Endothelial cell of umbilical vein (primary cell): ENCODE data around the gene KIF5C. TPM values are rescaled to one million over a fixed set of nuclear protein-coding genes. Genes with fewer than 3 reads are reported as not detected.

ENCODE experiments used
- BruUV-seq: library from RNA; stranded (reverse); fragments of 400-500 nt; replicated peaks from 2 replicates; lab custom pipeline; 2021; lab: Mats Ljungman, UMichigan
- CTCF ChIA-PET: fragments of 300-600, 350-600 bp; sonication (Branson Sonifier 250); formaldehyde crosslinking; loops from one replicate; lab custom pipeline; 2021; ENCODE audit warnings: antibody characterized with exemption, inconsistent platforms; lab: Charles Lee
- POLR2A ChIA-PET: fragments of 300-600, 350-600 bp; sonication (Branson Sonifier 250); formaldehyde crosslinking; loops from one replicate; lab custom pipeline; 2021; ENCODE audit warnings: antibody characterized with exemption, inconsistent platforms; lab: Charles Lee
- DNase-seq: peaks from one replicate; pipeline ENCODE4 v3.0.0-alpha.2; 2011; ENCODE audit warnings: low read depth, low spot score
- FAIRE-seq: peaks from 2 replicates; lab custom pipeline; 2011; peaks lifted over from hg19 to GRCh38; lab: Jason Lieb, UNC
- H2AFZ ChIP-seq: 2 replicates; pipeline ENCODE4 v1.6.0; 2012; ENCODE audit warnings: low read depth, low read length, control low read depth, inconsistent platforms
- H3K27ac ChIP-seq: 2 replicates; pipeline ENCODE4 v1.5.1; 2011; ENCODE audit warnings: low read depth, mild to moderate bottlenecking, control low read depth, low read length, moderate library complexity; ENCODE audit not compliant: insufficient read depth
- H3K27me3 ChIP-seq, 2 experiments: 2 replicates each; pipeline versions ENCODE4 v1.6.0 to v1.6.1; 2011; ENCODE audit warnings: low read length in 2 of 2, mixed read lengths in 1 of 2; ENCODE audit not compliant: control insufficient read depth in 2 of 2, insufficient read depth in 2 of 2
- H3K36me3 ChIP-seq, 2 experiments: 2 replicates in 1 of 2; 3 replicates in 1 of 2; pipeline ENCODE4 v1.5.1; 2011; ENCODE audit warnings: low read length in 2 of 2, mild to moderate bottlenecking in 1 of 2, moderate library complexity in 1 of 2; ENCODE audit not compliant: control insufficient read depth in 2 of 2, insufficient read depth in 2 of 2; ENCODE audit errors: extremely low read depth in 1 of 2
- H3K4me1 ChIP-seq: 3 replicates; pipeline ENCODE4 v1.5.1; 2011; ENCODE audit warnings: mild to moderate bottlenecking, low read length; ENCODE audit not compliant: control insufficient read depth, insufficient read depth; ENCODE audit errors: extremely low read depth
- H3K4me2 ChIP-seq: 2 replicates; pipeline ENCODE4 v1.6.1; 2011; ENCODE audit warnings: low read length, control low read depth, mixed read lengths; ENCODE audit not compliant: insufficient read depth
- H3K4me3 ChIP-seq, 3 experiments: fragments of 200-600 bp in 1 of 3; sonication (generic), shearing (Covaris generic) in 1 of 3; replicated peaks in 1 of 3; 2 replicates each; pipeline ENCODE4 v1.5.1; 2011 to 2016; ENCODE audit warnings: control low read depth in 3 of 3, low read length in 3 of 3, mild to moderate bottlenecking in 2 of 3, inconsistent platforms in 1 of 3, low read depth in 1 of 3, moderate library complexity in 1 of 3; ENCODE audit not compliant: insufficient read depth in 1 of 3
- H3K79me2 ChIP-seq: 2 replicates; pipeline ENCODE4 v1.6.0; 2012; ENCODE audit warnings: low read length, inconsistent platforms; ENCODE audit not compliant: control insufficient read depth, insufficient read depth
- H3K9ac ChIP-seq: replicated peaks from 2 replicates; pipeline ENCODE3; 2011; ENCODE audit warnings: low read length, control low read depth; ENCODE audit not compliant: insufficient read depth; ENCODE audit errors: extremely low read depth
- H3K9me1 ChIP-seq: replicated peaks from 3 replicates; pipeline ENCODE4 v1.6.0; 2011; ENCODE audit warnings: mild to moderate bottlenecking, low read length; ENCODE audit not compliant: control insufficient read depth, insufficient read depth; ENCODE audit errors: extremely low read depth
- H3K9me3 ChIP-seq: replicated peaks from 2 replicates; pipeline ENCODE4 v1.5.1; 2012; ENCODE audit warnings: low read length, inconsistent platforms; ENCODE audit not compliant: control insufficient read depth, insufficient read depth
- H4K20me1 ChIP-seq: replicated peaks from 2 replicates; pipeline ENCODE3; 2011; ENCODE audit warnings: mild to moderate bottlenecking, low read length; ENCODE audit not compliant: control insufficient read depth, insufficient read depth; ENCODE audit errors: extremely low read depth
- EZH2 ChIP-seq: IDR thresholded peaks from 2 replicates; pipeline ENCODE4 v1.6.1; 2012; ENCODE audit warnings: borderline replicate concordance, low read depth, mild to moderate bottlenecking, moderate library complexity, low read length, inconsistent platforms; ENCODE audit not compliant: severe bottlenecking
- FOS ChIP-seq: IDR thresholded peaks from 2 replicates; pipeline ENCODE4 v1.6.1; 2011; ENCODE audit warnings: mild to moderate bottlenecking, low read length, moderate library complexity, borderline replicate concordance; ENCODE audit not compliant: insufficient read depth
- GATA2 ChIP-seq: IDR thresholded peaks from 2 replicates; pipeline ENCODE4 v1.7.0; 2011; ENCODE audit warnings: low read depth, mild to moderate bottlenecking, moderate library complexity, mixed read lengths, low read length; ENCODE audit not compliant: insufficient read length, insufficient read depth
- JUN ChIP-seq: IDR thresholded peaks from 2 replicates; pipeline ENCODE4 v1.6.1; 2011; ENCODE audit warnings: borderline replicate concordance, low read depth; ENCODE audit not compliant: insufficient read length, insufficient read depth
- MYC ChIP-seq: IDR thresholded peaks from one replicate; pipeline ENCODE4 v1.6.1; 2011; ENCODE audit warnings: mild to moderate bottlenecking, low read depth, low read length
- POLR2A ChIP-seq: IDR thresholded peaks from 2 replicates; pipeline ENCODE4 v1.6.1; 2012; ENCODE audit warnings: low read depth, mild to moderate bottlenecking, control low read depth, low read length
- POLR2AphosphoS5 ChIP-seq: IDR thresholded peaks from 2 replicates; pipeline ENCODE4 v1.6.1; 2012; ENCODE audit warnings: low read depth, mild to moderate bottlenecking, control low read depth, low read length, moderate library complexity; ENCODE audit not compliant: insufficient read depth
- dilution Hi-C: fragments of 300-500 bp; cut with MboI; formaldehyde crosslinking; loops from one replicate; pipeline ENCODE4 v1.15.0; 2019; ENCODE audit warnings: low sequenced_read_pairs; ENCODE audit not compliant: extremely low pct_ligation_motif_present
- intact Hi-C: fragments of 100-400 bp; cut with micrococcal nuclease; formaldehyde crosslinking; loops from one replicate; pipeline ENCODE4 v1.10.0; 2022
- polyA plus RNA-seq, 4 experiments: library from polyadenylated mRNA; depleted of rRNA in 3 of 4; stranded (reverse) in 3 of 4; unstranded in 1 of 4; fragments of >200 nt; gene quantifications; 2 replicates each; pipeline versions ENCODE4 v1.2.1 to v1.2.3, GENCODE V29; 2011 to 2012; ENCODE audit warnings: missing spikeins in 1 of 4
- total RNA-seq: library from RNA; stranded (reverse); gene quantifications from 2 replicates; pipeline ENCODE4 v1.2.3, GENCODE V29; 2021
- TF ChIP-seq, protein P1 (sequence below): IDR thresholded peaks from 2 replicates; pipeline ENCODE4 v1.6.1; 2011; ENCODE audit not compliant: insufficient read depth, insufficient read length
- TF ChIP-seq, protein P2 (sequence below), 2 donors: IDR thresholded peaks; 1 replicate in 1 of 2; 2 replicates in 1 of 2; pipeline ENCODE4 v1.5.1; 2011; ENCODE audit warnings: low read length in 2 of 2, mild to moderate bottlenecking in 2 of 2, moderate library complexity in 2 of 2, control low read depth in 1 of 2, inconsistent platforms in 1 of 2, low read depth in 1 of 2; ENCODE audit not compliant: insufficient read depth in 1 of 2; ENCODE audit errors: extremely low read depth in 1 of 2

Gene KIF5C
- total and polyA plus RNA-seq, 2 donors (not counting 3 experiments of a cell fraction or from before 2014, with no cell fraction given) = 0.01 to 0.55 TPM

DNA sequence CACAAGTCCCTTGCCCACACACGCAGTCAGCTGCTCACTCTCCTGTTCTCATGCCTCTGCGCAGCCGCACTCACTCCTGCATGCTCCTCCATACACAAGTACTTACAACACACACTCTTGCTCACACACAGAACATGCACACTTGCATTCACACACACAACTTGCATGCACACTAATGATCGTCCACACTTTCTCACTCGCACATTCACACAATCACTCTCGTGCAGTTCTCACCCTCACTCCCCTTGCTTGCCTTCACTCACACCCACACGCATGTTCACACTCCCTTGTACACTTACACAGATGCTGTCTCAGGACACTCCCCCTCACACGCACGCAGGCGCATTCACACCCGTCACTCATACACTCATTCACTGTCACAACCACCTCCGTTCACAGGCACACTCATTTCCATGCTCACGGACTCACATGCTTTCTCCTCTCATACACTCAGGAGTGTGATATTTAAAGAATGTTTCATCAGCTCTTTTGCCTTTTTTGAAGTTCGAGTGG lies 127.4 kb downstream of the KIF5C start:
- H3K4me3 ChIP-seq = no peak overlapping the region
- no peak overlapping the region for H3K27ac ChIP-seq
- FAIRE-seq = no peak
- no peak overlapping the region for H3K9ac ChIP-seq
- no TSS peak for BruUV-seq
- H3K79me2 ChIP-seq = no peaks in the 10 kb centered on the region
- H3K27me3 ChIP-seq = peaks cover 0 to 7% of the 10 kb centered on the region in 2 experiments
- no peaks in the 10 kb centered on the region for H4K20me1 ChIP-seq
- H3K36me3 ChIP-seq = no peaks in the 10 kb centered on the region
- no peak overlapping the region for H2AFZ ChIP-seq
- TF ChIP-seq FOS (no peak), POLR2AphosphoS5 (no peak), JUN (no peak), GATA2 (no peak), MYC (no peak), POLR2A (no peak), EZH2 (no peak)
- TF ChIP-seq, protein P1, sequence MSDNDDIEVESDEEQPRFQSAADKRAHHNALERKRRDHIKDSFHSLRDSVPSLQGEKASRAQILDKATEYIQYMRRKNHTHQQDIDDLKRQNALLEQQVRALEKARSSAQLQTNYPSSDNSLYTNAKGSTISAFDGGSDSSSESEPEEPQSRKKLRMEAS = no peak
- TF ChIP-seq, protein P2, sequence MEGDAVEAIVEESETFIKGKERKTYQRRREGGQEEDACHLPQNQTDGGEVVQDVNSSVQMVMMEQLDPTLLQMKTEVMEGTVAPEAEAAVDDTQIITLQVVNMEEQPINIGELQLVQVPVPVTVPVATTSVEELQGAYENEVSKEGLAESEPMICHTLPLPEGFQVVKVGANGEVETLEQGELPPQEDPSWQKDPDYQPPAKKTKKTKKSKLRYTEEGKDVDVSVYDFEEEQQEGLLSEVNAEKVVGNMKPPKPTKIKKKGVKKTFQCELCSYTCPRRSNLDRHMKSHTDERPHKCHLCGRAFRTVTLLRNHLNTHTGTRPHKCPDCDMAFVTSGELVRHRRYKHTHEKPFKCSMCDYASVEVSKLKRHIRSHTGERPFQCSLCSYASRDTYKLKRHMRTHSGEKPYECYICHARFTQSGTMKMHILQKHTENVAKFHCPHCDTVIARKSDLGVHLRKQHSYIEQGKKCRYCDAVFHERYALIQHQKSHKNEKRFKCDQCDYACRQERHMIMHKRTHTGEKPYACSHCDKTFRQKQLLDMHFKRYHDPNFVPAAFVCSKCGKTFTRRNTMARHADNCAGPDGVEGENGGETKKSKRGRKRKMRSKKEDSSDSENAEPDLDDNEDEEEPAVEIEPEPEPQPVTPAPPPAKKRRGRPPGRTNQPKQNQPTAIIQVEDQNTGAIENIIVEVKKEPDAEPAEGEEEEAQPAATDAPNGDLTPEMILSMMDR (IDR thresholded peaks at IDR 0.05; ENCODE audit: extremely low read depth in 1 of 2, insufficient read depth in 1 of 2, low read depth in 1 of 2, low read length in 2 of 2) = no peak
- H3K9me1 ChIP-seq = no peaks in the 10 kb centered on the region
- no peaks in the 10 kb centered on the region for H3K4me1 ChIP-seq
- CTCF ChIA-PET = interaction anchor here (1.0 kb wide), 1 partner anchor 15 kb away, joined by 6 read pairs; no protein-coding TSS in a partner anchor
- no peak overlapping the region for H3K4me2 ChIP-seq
- POLR2A ChIA-PET = no interaction called here
- no peaks in the 10 kb centered on the region for H3K9me3 ChIP-seq
- dilution Hi-C loops (no loop called here), intact Hi-C loops (no loop called here)
- DNase-seq = no peak
